ENCODE results near the gene ATP8A2.

The ATP8A2 gene

GRCh38 chr13:25743421-25743820 is 371.6 kb downstream of the ATP8A2 start:
- TF ChIP-seq CTCF (IDR thresholded peaks at IDR 0.05): no peak
- peaks cover 0 to 6% (median 1%) of the 10 kb centered on the region in 4 donors for H3K4me1 ChIP-seq
- no peaks in the 10 kb centered on the region for H3K27me3 ChIP-seq
- DNase-seq: no peak
- intact Hi-C loops (cut with DNase I; ENCODE audit: low total_unique reads): no loop called here
- no peaks in the 10 kb centered on the region for H3K36me3 ChIP-seq
- H3K4me3 ChIP-seq: no peak overlapping the region
- no peak overlapping the region for H3K27ac ChIP-seq
- no peaks in the 10 kb centered on the region for H3K9me3 ChIP-seq

- TF ChIP-seq CTCF (IDR thresholded peaks at IDR 0.05): no peak
- DNase-seq: no peak
- Histone ChIP-seq H3K9me3 (no peaks in the 10 kb centered on the region), H3K36me3 (no peaks in the 10 kb centered on the region), H3K4me3 (no peak overlapping the region), H3K27ac (no peak overlapping the region), H3K4me1 (no peaks in the 10 kb centered on the region), H3K27me3 (no peaks in the 10 kb centered on the region)
- intact Hi-C loops (cut with DNase I; ENCODE audit: low total_unique reads): no loop called here
Measured at GRCh38 chr13:25744178-25744577, 372.4 kb downstream of the ATP8A2 start.

- no peaks in the 10 kb centered on the region for H3K36me3 ChIP-seq
- no peak overlapping the region for H3K4me3 ChIP-seq
- no peaks in the 10 kb centered on the region for H3K27me3 ChIP-seq
- TF ChIP-seq CTCF (IDR thresholded peaks at IDR 0.05): no peak
- no peaks in the 10 kb centered on the region for H3K9me3 ChIP-seq
- intact Hi-C loops (cut with DNase I; ENCODE audit: low total_unique reads): no loop called here
- no peak for DNase-seq
- H3K4me1 ChIP-seq: no peaks in the 10 kb centered on the region
- H3K27ac ChIP-seq: no peak overlapping the region
Measured at GRCh38 chr13:25746131-25746530, 374.4 kb downstream of the ATP8A2 start.

- TF ChIP-seq CTCF (IDR thresholded peaks at IDR 0.05): no peak
- DNase-seq: peak; percentile 68 to 75
- no peak overlapping the region for H3K4me3 ChIP-seq
- H3K36me3 ChIP-seq: no peaks in the 10 kb centered on the region
- no peaks in the 10 kb centered on the region for H3K9me3 ChIP-seq
- peaks cover 0 to 14% (median 7%) of the 10 kb centered on the region in 4 donors for H3K4me1 ChIP-seq
- no peak overlapping the region for H3K27ac ChIP-seq
- H3K27me3 ChIP-seq: no peaks in the 10 kb centered on the region
- intact Hi-C loops (cut with DNase I; ENCODE audit: low total_unique reads): no loop called here
Measured at GRCh38 chr13:25752957-25753551, 381.3 kb downstream of the ATP8A2 start.

- no peaks in the 10 kb centered on the region for H3K9me3 ChIP-seq
- no peak for DNase-seq
- peaks cover 0 to 14% (median 7%) of the 10 kb centered on the region in 4 donors for H3K4me1 ChIP-seq
- no peak overlapping the region for H3K4me3 ChIP-seq
- no peak overlapping the region for H3K27ac ChIP-seq
- H3K36me3 ChIP-seq: no peaks in the 10 kb centered on the region
- H3K27me3 ChIP-seq: no peaks in the 10 kb centered on the region
- TF ChIP-seq CTCF (IDR thresholded peaks at IDR 0.05): no peak
- intact Hi-C loops (cut with DNase I; ENCODE audit: low total_unique reads): no loop called here
Measured at GRCh38 chr13:25753976-25754375, 382.2 kb downstream of the ATP8A2 start.

- intact Hi-C loops (cut with DNase I; ENCODE audit: low total_unique reads): no loop called here
- peaks cover 0 to 14% (median 7%) of the 10 kb centered on the region in 4 donors for H3K4me1 ChIP-seq
- no peaks in the 10 kb centered on the region for H3K36me3 ChIP-seq
- no peak overlapping the region for H3K27ac ChIP-seq
- no peak overlapping the region for H3K4me3 ChIP-seq
- no peak for DNase-seq
- H3K9me3 ChIP-seq: no peaks in the 10 kb centered on the region
- H3K27me3 ChIP-seq: no peaks in the 10 kb centered on the region
- TF ChIP-seq CTCF (IDR thresholded peaks at IDR 0.05): no peak
Measured at GRCh38 chr13:25756251-25756650, 384.5 kb downstream of the ATP8A2 start.

Measured in tibial artery (tissue), 4 donors.